GM23338 (cell line): ENCODE results near the gene TOX4. TPM values are rescaled to one million over a fixed set of nuclear protein-coding genes. Genes with fewer than 3 reads are reported as not detected.

ENCODE experiments used
- ATAC-seq: fragments of 200-7000 bp; cut with Tn5 transposase; 3 replicates; pipeline ENCODE4 v1.9.1; 2020
- DNase-seq: peaks from one replicate; pipeline ENCODE4 v3.0.0-alpha.2; 2015; ENCODE audit warnings: low spot score
- H2AFZ ChIP-seq: fragments of 200-600 bp; sonication (generic); 2 replicates; pipeline ENCODE4 v1.8.0; 2016; ENCODE audit warnings: antibody characterized with exemption, mild to moderate bottlenecking, moderate library complexity
- H3F3A ChIP-seq: fragments of 200-600 bp; sonication (generic); replicated peaks from 2 replicates; pipeline ENCODE4 v1.8.0; 2017; ENCODE audit warnings: antibody characterized with exemption, mixed run types, low read depth
- H3K27ac ChIP-seq: fragments of 200-600 bp; sonication (generic); 2 replicates; pipeline ENCODE4 v1.6.1; 2016; ENCODE audit warnings: low read depth
- H3K27me3 ChIP-seq: fragments of 200-600 bp; sonication (generic); 2 replicates; pipeline ENCODE4 v1.8.0; 2016; ENCODE audit warnings: mild to moderate bottlenecking, mixed run types, moderate library complexity; ENCODE audit not compliant: insufficient read depth
- H3K36me3 ChIP-seq: fragments of 200-600 bp; sonication (generic); 2 replicates; pipeline ENCODE4 v1.8.0; 2016; ENCODE audit warnings: mild to moderate bottlenecking; ENCODE audit not compliant: insufficient read depth
- H3K4me1 ChIP-seq: fragments of 200-600 bp; sonication (generic); 2 replicates; pipeline ENCODE4 v1.8.0; 2016; ENCODE audit warnings: mild to moderate bottlenecking, moderate library complexity; ENCODE audit not compliant: insufficient read depth
- H3K4me2 ChIP-seq: fragments of 200-600 bp; sonication (generic); 2 replicates; pipeline ENCODE4 v1.7.1; 2017; ENCODE audit warnings: mixed run types
- H3K4me3 ChIP-seq: fragments of 200-600 bp; sonication (generic); 2 replicates; pipeline ENCODE4 v1.6.1; 2016; ENCODE audit warnings: mixed run types
- H3K79me2 ChIP-seq: fragments of 200-600 bp; sonication (generic); replicated peaks from 2 replicates; pipeline ENCODE4 v1.8.0; 2017; ENCODE audit warnings: mild to moderate bottlenecking; ENCODE audit not compliant: insufficient read depth
- H3K9me2 ChIP-seq: fragments of 200-600 bp; sonication (generic); 2 replicates; pipeline ENCODE4 v1.8.0; 2017; ENCODE audit not compliant: insufficient read depth
- H4K20me1 ChIP-seq: fragments of 200-600 bp; sonication (generic); replicated peaks from 2 replicates; pipeline ENCODE4 v1.8.0; 2017; ENCODE audit warnings: mild to moderate bottlenecking; ENCODE audit not compliant: insufficient read depth
- H3K27ac Mint-ChIP-seq: 2 replicates; pipeline ENCODE4 v1.8.0; 2020; ENCODE audit warnings: inconsistent platforms, mild to moderate bottlenecking, moderate library complexity, mixed read lengths
- H3K27me3 Mint-ChIP-seq: 3 replicates; pipeline ENCODE4 v1.8.0; 2022; ENCODE audit warnings: low read depth, mild to moderate bottlenecking, moderate library complexity, mixed read lengths, inconsistent platforms; ENCODE audit not compliant: insufficient read depth, poor library complexity
- H3K36me3 Mint-ChIP-seq: 3 replicates; pipeline ENCODE4 v1.8.0; 2021; ENCODE audit warnings: low read depth, mild to moderate bottlenecking, inconsistent platforms, moderate library complexity, mixed read lengths
- H3K4me1 Mint-ChIP-seq: 3 replicates; pipeline ENCODE4 v1.8.0; 2020; ENCODE audit warnings: mild to moderate bottlenecking, inconsistent platforms, mixed read lengths
- H3K4me3 Mint-ChIP-seq: 3 replicates; pipeline ENCODE4 v1.8.0; 2021; ENCODE audit warnings: moderate library complexity, mild to moderate bottlenecking, inconsistent platforms, mixed read lengths
- H3K9me3 Mint-ChIP-seq: 3 replicates; pipeline ENCODE4 v1.8.0; 2020; ENCODE audit warnings: moderate library complexity, mild to moderate bottlenecking, inconsistent platforms, mixed read lengths
- CREB1 ChIP-seq: fragments of 250-450 bp; sonication (Bioruptor Pico); IDR thresholded peaks from 2 replicates; pipeline ENCODE4 v1.5.0; 2020; ENCODE audit warnings: low read depth, mild to moderate bottlenecking, moderate library complexity
- ETS1 ChIP-seq: IDR thresholded peaks from 2 replicates; pipeline ENCODE4 v1.6.1; 2016; ENCODE audit warnings: antibody characterized with exemption
- POLR2AphosphoS5 ChIP-seq: IDR thresholded peaks from 2 replicates; pipeline ENCODE4 v1.6.1; 2016; ENCODE audit warnings: antibody characterized with exemption, low read depth
- ZNF462 ChIP-seq: fragments of 250-450 bp; sonication (Bioruptor Pico); IDR thresholded peaks from 2 replicates; pipeline ENCODE4 v1.5.0; 2020; ENCODE audit warnings: mild to moderate bottlenecking, moderate library complexity
- polyA plus RNA-seq: library from polyadenylated mRNA; unstranded; fragments of >200 nt; fragmentation: Nextera tagmentation; extraction: Ambion mirVana; gene quantifications from 2 replicates; pipeline ENCODE4 v1.2.1, GENCODE V29; 2016
- total RNA-seq: library from RNA; depleted of rRNA; stranded (reverse); fragments of >200 nt; shearing (Covaris generic); gene quantifications from 2 replicates; pipeline ENCODE4 v1.2.3, GENCODE V29; 2014

Gene TOX4
- total and polyA plus RNA-seq, 2 experiments from 2014 or later, result 45.6 to 72.8 TPM

GRCh38 chr14:21541413-21542074 is 64.5 kb downstream of the TOX4 start:
- H3K4me1 ChIP-seq, result peaks cover 44% of the 10 kb centered on the region
- DNase-seq (peak; percentile 84), ATAC-seq (no peak)
- TF ChIP-seq ZNF462 (CRISPR knock-in tag) (no peak), CREB1 (CRISPR knock-in tag) (no peak), POLR2AphosphoS5 (no peak), ETS1 (no peak)
- H3K4me2 ChIP-seq, result no peak overlapping the region
- peaks cover 5% of the 10 kb centered on the region; the same call in 1 of the 3 replicates for H3K9me3 Mint-ChIP-seq
- no peak overlapping the region for H3K4me3 ChIP-seq
- H3K27me3 Mint-ChIP-seq, result peaks cover 26% of the 10 kb centered on the region
- no peaks in the 10 kb centered on the region; the same call in 2 of the 3 replicates for H3K36me3 Mint-ChIP-seq
- H3K4me1 Mint-ChIP-seq, result peaks cover 42% of the 10 kb centered on the region
- no peaks in the 10 kb centered on the region for H4K20me1 ChIP-seq
- no peak overlapping the region for H2AFZ ChIP-seq
- H3F3A ChIP-seq, result no peaks in the 10 kb centered on the region
- H3K27ac ChIP-seq, result peak overlapping the region; percentile 78
- peaks cover 25% of the 10 kb centered on the region for H3K79me2 ChIP-seq
- no peak overlapping the region for H3K4me3 Mint-ChIP-seq
- no peaks in the 10 kb centered on the region for H3K9me2 ChIP-seq
- no peaks in the 10 kb centered on the region for H3K36me3 ChIP-seq
- H3K27ac Mint-ChIP-seq, result peak overlapping the region; percentile 74
- H3K27me3 ChIP-seq, result no peaks in the 10 kb centered on the region
